ENCODE measurements around the gene KNL1. TPM values are rescaled to one million over a fixed set of nuclear protein-coding genes. Genes with fewer than 3 reads are reported as not detected.

The KNL1 gene
- total and polyA plus RNA-seq, 2 donors (not counting 3 experiments of a cell fraction or from before 2014, with no cell fraction given): 4.0 to 31.8 TPM

GRCh38 chr15:40593165-40593564, 884 bp upstream of the KNL1 start:
- CTCF ChIA-PET: interaction anchor here (0.6 to 1.1 kb wide), 3 partner anchors 13 to 301 kb away, joined by 3 to 4 read pairs (median 4); partner anchors contain the start of genes RPUSD2 and VPS18
- TF ChIP-seq, protein P1, sequence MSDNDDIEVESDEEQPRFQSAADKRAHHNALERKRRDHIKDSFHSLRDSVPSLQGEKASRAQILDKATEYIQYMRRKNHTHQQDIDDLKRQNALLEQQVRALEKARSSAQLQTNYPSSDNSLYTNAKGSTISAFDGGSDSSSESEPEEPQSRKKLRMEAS (IDR thresholded peaks at IDR 0.05; ENCODE audit: insufficient read depth, insufficient read length): no peak
- TF ChIP-seq POLR2A (IDR thresholded peaks at IDR 0.05; ENCODE audit: low read depth, low read length): no peak
- no peak for TF ChIP-seq MYC (IDR thresholded peaks at IDR 0.05; ENCODE audit: low read depth, low read length)
- no peak for TF ChIP-seq GATA2 (IDR thresholded peaks at IDR 0.05; ENCODE audit: insufficient read depth, insufficient read length, low read depth, low read length)
- TF ChIP-seq FOS (IDR thresholded peaks at IDR 0.05; ENCODE audit: borderline replicate concordance, insufficient read depth, low read length): no peak
- TF ChIP-seq JUN (IDR thresholded peaks at IDR 0.05; ENCODE audit: borderline replicate concordance, insufficient read depth, insufficient read length, low read depth): no peak
- TF ChIP-seq POLR2AphosphoS5 (IDR thresholded peaks at IDR 0.05; ENCODE audit: insufficient read depth, low read depth, low read length): no peak
- TF ChIP-seq EZH2 (IDR thresholded peaks at IDR 0.05; ENCODE audit: borderline replicate concordance, low read depth, low read length, severe bottlenecking): no peak
- POLR2A ChIA-PET: interaction anchor here (1.0 kb wide), 1 partner anchor 28 kb away, joined by 3 read pairs; the partner anchor contains the start of gene CCDC32
- Histone ChIP-seq H3K9ac (replicated peaks; ENCODE audit: extremely low read depth, insufficient read depth, low read length) (no peak overlapping the region), H3K9me3 (replicated peaks; ENCODE audit: control insufficient read depth, insufficient read depth, low read length) (no peaks in the 10 kb centered on the region), H3K9me1 (replicated peaks; ENCODE audit: control insufficient read depth, extremely low read depth, insufficient read depth, low read length) (no peaks in the 10 kb centered on the region), H3K4me1 (ENCODE audit: control insufficient read depth, extremely low read depth, insufficient read depth, low read length) (peaks cover 8% of the 10 kb centered on the region), H3K36me3 (ENCODE audit: control insufficient read depth in 2 of 2, extremely low read depth in 1 of 2, insufficient read depth in 2 of 2, low read length in 2 of 2) (no peaks in the 10 kb centered on the region), H3K27ac (ENCODE audit: insufficient read depth, low read depth, low read length) (no peak overlapping the region), H3K27me3 (ENCODE audit: control insufficient read depth in 2 of 2, insufficient read depth in 2 of 2, low read length in 2 of 2) (peaks cover 1 to 3% of the 10 kb centered on the region in 2 experiments), H2AFZ (ENCODE audit: low read depth, low read length) (no peak overlapping the region), H4K20me1 (replicated peaks; ENCODE audit: control insufficient read depth, extremely low read depth, insufficient read depth, low read length) (no peaks in the 10 kb centered on the region), H3K79me2 (ENCODE audit: control insufficient read depth, insufficient read depth, low read length) (peaks cover 37% of the 10 kb centered on the region), H3K4me2 (ENCODE audit: insufficient read depth, low read length) (no peak overlapping the region), H3K4me3 (replicated peaks in 1 of 3; ENCODE audit: insufficient read depth in 1 of 3, low read depth in 1 of 3, low read length in 3 of 3) (no peak overlapping the region)
- dilution Hi-C loops (cut with MboI; ENCODE audit: extremely low pct_ligation_motif_present, low sequenced_read_pairs) (no loop called here), intact Hi-C loops (cut with micrococcal nuclease) (loop anchor here (5.0 to 10.0 kb wide), 2 partner anchors 104 to 212 kb away; partner anchors contain the start of genes DNAJC17, RAD51 and ZFYVE19)
- no TSS peak for BruUV-seq (replicated peaks)
- FAIRE-seq: no peak
- no peak for DNase-seq (ENCODE audit: low read depth, low spot score)

Data from endothelial cell of umbilical vein (primary cell).